Common myeloid progenitor, CD34-positive (primary cell): ENCODE measurements around the gene FLII.

Source experiments
- CTCF ChIA-PET: fragments of 350-600 bp; sonication (Branson Sonifier 250); formaldehyde crosslinking; loops from one replicate; lab custom pipeline; 2021; ENCODE audit warnings: antibody characterized with exemption; lab: Charles Lee
- POLR2A ChIA-PET: fragments of 350-600 bp; sonication (Branson Sonifier 250); formaldehyde crosslinking; loops from one replicate; lab custom pipeline; 2021; ENCODE audit warnings: antibody characterized with exemption; lab: Charles Lee
- DNase-seq, 3 donors: peaks; one replicate each; pipeline versions ENCODE4 v3.0.0 to v3.0.0-alpha.2; 2013
- H3K27ac ChIP-seq, 2 experiments: 1 replicate in 1 of 2; 2 replicates in 1 of 2; pipeline ENCODE4 v1.7.0; 2013; ENCODE audit warnings: inconsistent platforms in 2 of 2, low read length in 2 of 2, mild to moderate bottlenecking in 2 of 2, low read depth in 1 of 2, moderate library complexity in 1 of 2; ENCODE audit not compliant: severe bottlenecking in 2 of 2, insufficient read depth in 1 of 2, poor library complexity in 1 of 2
- H3K27me3 ChIP-seq, 5 experiments: replicated peaks in 2 of 5; 1 replicate in 3 of 5; 2 replicates in 2 of 5; pipeline versions ENCODE4 v1.6.1 to v1.7.0; 2013; ENCODE audit warnings: low read length in 4 of 5, mild to moderate bottlenecking in 2 of 5, moderate library complexity in 2 of 5, inconsistent platforms in 1 of 5; ENCODE audit not compliant: insufficient read depth in 5 of 5, control insufficient read depth in 4 of 5
- H3K36me3 ChIP-seq, 4 experiments: 1 replicate in 2 of 4; 2 replicates in 2 of 4; pipeline versions ENCODE4 v1.6.1 to v1.7.0; 2013; ENCODE audit warnings: low read length in 3 of 4, control low read depth in 1 of 4, mild to moderate bottlenecking in 1 of 4; ENCODE audit not compliant: control insufficient read depth in 4 of 4, insufficient read depth in 4 of 4
- H3K4me1 ChIP-seq, 4 experiments: 1 replicate in 3 of 4; 2 replicates in 1 of 4; pipeline versions ENCODE4 v1.6.1 to v1.7.1; 2013; ENCODE audit warnings: low read length in 3 of 4, mild to moderate bottlenecking in 3 of 4, control low read depth in 1 of 4, inconsistent platforms in 1 of 4, moderate library complexity in 1 of 4; ENCODE audit not compliant: control insufficient read depth in 4 of 4, insufficient read depth in 4 of 4; ENCODE audit errors: control extremely low read depth in 1 of 4
- H3K4me3 ChIP-seq, 7 experiments: 1 replicate in 4 of 7; 2 replicates in 3 of 7; pipeline versions ENCODE4 v1.5.1 to v1.7.0; 2013; ENCODE audit warnings: mild to moderate bottlenecking in 7 of 7, low read length in 6 of 7, moderate library complexity in 6 of 7, inconsistent platforms in 2 of 7, low read depth in 2 of 7, control low read depth in 1 of 7; ENCODE audit not compliant: insufficient read depth in 4 of 7, control insufficient read depth in 1 of 7; ENCODE audit errors: extremely low read depth in 1 of 7
- H3K9me3 ChIP-seq, 5 experiments: 1 replicate in 4 of 5; 2 replicates in 1 of 5; pipeline versions ENCODE4 v1.6.1 to v1.7.1; 2013; ENCODE audit warnings: low read length in 4 of 5, mild to moderate bottlenecking in 2 of 5, inconsistent platforms in 1 of 5, low read depth in 1 of 5, moderate library complexity in 1 of 5; ENCODE audit not compliant: control insufficient read depth in 4 of 5, insufficient read depth in 2 of 5; ENCODE audit errors: control extremely low read depth in 1 of 5
- WGBS: methylation state at CpG from one replicate; pipeline ENCODE4 v1.1.5; 2013; ENCODE audit not compliant: insufficient coverage; 5-methylcytosine and 5-hydroxymethylcytosine counted together

The FLII gene

GRCh38 chr17:18281788-18282187, 23.2 kb upstream of the FLII start:
- peaks cover 42 to 86% (median 67%) of the 10 kb centered on the region in 4 experiments for H3K36me3 ChIP-seq
- DNase-seq = no peak
- H3K4me3 ChIP-seq = no peak overlapping the region
- 98% methylated on average over 6 of the region's 6 CpGs for WGBS
- ChIA-PET CTCF (no interaction called here), POLR2A (no interaction called here)
- no peaks in the 10 kb centered on the region for H3K9me3 ChIP-seq
- no peaks in the 10 kb centered on the region for H3K27me3 ChIP-seq
- H3K4me1 ChIP-seq = no peaks in the 10 kb centered on the region
- H3K27ac ChIP-seq = no peak overlapping the region

GRCh38 chr17:18280766-18281371, 22.3 kb upstream of the FLII start:
- DNase-seq = no peak
- Histone ChIP-seq H3K9me3 (no peaks in the 10 kb centered on the region), H3K36me3 (peaks cover 41 to 88% (median 71%) of the 10 kb centered on the region in 4 experiments), H3K27ac (no peak overlapping the region), H3K4me3 (no peak overlapping the region), H3K4me1 (no peaks in the 10 kb centered on the region), H3K27me3 (no peaks in the 10 kb centered on the region)
- 86% methylated on average over 2 of the region's 5 CpGs for WGBS
- ChIA-PET POLR2A (no interaction called here), CTCF (no interaction called here)

GRCh38 chr17:18280249-18280648, 21.7 kb upstream of the FLII start:
- H3K4me3 ChIP-seq = no peak overlapping the region
- DNase-seq = no peak
- H3K9me3 ChIP-seq = no peaks in the 10 kb centered on the region
- 97% methylated on average over 4 of the region's 4 CpGs for WGBS
- H3K27ac ChIP-seq = no peak overlapping the region
- CTCF ChIA-PET = no interaction called here
- H3K4me1 ChIP-seq = no peaks in the 10 kb centered on the region
- POLR2A ChIA-PET = no interaction called here
- H3K27me3 ChIP-seq = no peaks in the 10 kb centered on the region
- H3K36me3 ChIP-seq = peaks cover 36 to 86% (median 67%) of the 10 kb centered on the region in 4 experiments

- CTCF ChIA-PET = no interaction called here
- no peak overlapping the region for H3K4me3 ChIP-seq
- POLR2A ChIA-PET = no interaction called here
- H3K36me3 ChIP-seq = peaks cover 37 to 83% (median 63%) of the 10 kb centered on the region in 4 experiments
- H3K9me3 ChIP-seq = no peaks in the 10 kb centered on the region
- no peaks in the 10 kb centered on the region for H3K4me1 ChIP-seq
- DNase-seq = peak in 2 of 3 donors; percentile 35 to 36
- no peaks in the 10 kb centered on the region for H3K27me3 ChIP-seq
- no peak overlapping the region for H3K27ac ChIP-seq
- WGBS = no CpG with 5 or more reads among the region's 3 CpGs
These were observed 20.3 kb upstream of the FLII start for GRCh38 chr17:18278867-18279266.

- peaks cover 33 to 77% (median 61%) of the 10 kb centered on the region in 4 experiments for H3K36me3 ChIP-seq
- no peaks in the 10 kb centered on the region for H3K4me1 ChIP-seq
- DNase-seq = no peak
- ChIA-PET POLR2A (no interaction called here), CTCF (interaction anchor here (2.1 kb wide), 1 partner anchor 10 kb away, joined by 4 read pairs; no protein-coding TSS in a partner anchor)
- H3K4me3 ChIP-seq = no peak overlapping the region
- no peaks in the 10 kb centered on the region for H3K9me3 ChIP-seq
- no peak overlapping the region for H3K27ac ChIP-seq
- WGBS = no CpG with 5 or more reads among the region's 1 CpG
- H3K27me3 ChIP-seq = no peaks in the 10 kb centered on the region
These were observed 18.5 kb upstream of the FLII start for GRCh38 chr17:18277076-18277475.

- CTCF ChIA-PET = interaction anchor here (0.8 to 1.2 kb wide), 2 partner anchors 9 to 10 kb away, joined by 3 to 4 read pairs; partner anchors contain the start of gene MIEF2
- H3K4me3 ChIP-seq = no peak overlapping the region
- over 99% methylated on average over 10 of the region's 14 CpGs for WGBS
- peaks cover 8 to 38% (median 18%) of the 10 kb centered on the region in 4 experiments for H3K36me3 ChIP-seq
- no peaks in the 10 kb centered on the region for H3K9me3 ChIP-seq
- no peaks in the 10 kb centered on the region for H3K27me3 ChIP-seq
- POLR2A ChIA-PET = interaction anchor here (1.2 kb wide), 1 partner anchor 12 kb away, joined by 3 read pairs; the partner anchor contains the start of gene FLII
- no peak for DNase-seq
- H3K27ac ChIP-seq = no peak overlapping the region
- no peaks in the 10 kb centered on the region for H3K4me1 ChIP-seq
These were observed 11.8 kb upstream of the FLII start for GRCh38 chr17:18270046-18270931.
